Endodermal cell (in vitro differentiated cells): ENCODE measurements around the gene HSF2BP. TPM values are rescaled to one million over a fixed set of nuclear protein-coding genes. Genes with fewer than 3 reads are reported as not detected.

Experiments used
- DNase-seq: peaks from one replicate; pipeline ENCODE4 v3.0.0-alpha.2; 2017
- H3K27ac ChIP-seq: 2 replicates; pipeline ENCODE4 v1.5.1; 2013; ENCODE audit warnings: mild to moderate bottlenecking, low read depth, low read length, moderate library complexity
- H3K27me3 ChIP-seq: 2 replicates; pipeline ENCODE4 v1.6.1; 2013; ENCODE audit warnings: mild to moderate bottlenecking, low read length, moderate library complexity; ENCODE audit not compliant: insufficient read depth, control insufficient read depth, poor library complexity, severe bottlenecking
- H3K36me3 ChIP-seq: 2 replicates; pipeline ENCODE4 v1.7.0; 2013; ENCODE audit warnings: mild to moderate bottlenecking, low read length, moderate library complexity; ENCODE audit not compliant: control insufficient read depth, insufficient read depth
- H3K4me1 ChIP-seq: one replicate; pipeline ENCODE4 v1.7.0; 2013; ENCODE audit warnings: low read length; ENCODE audit not compliant: control insufficient read depth, insufficient read depth
- H3K4me3 ChIP-seq: 2 replicates; pipeline ENCODE4 v1.5.1; 2013; ENCODE audit warnings: mild to moderate bottlenecking, low read length, moderate library complexity
- H3K9ac ChIP-seq: 2 replicates; pipeline ENCODE4 v1.6.1; 2013; ENCODE audit warnings: mild to moderate bottlenecking, low read length, moderate library complexity; ENCODE audit not compliant: poor library complexity, severe bottlenecking; ENCODE audit errors: extremely low read depth
- H3K9me3 ChIP-seq: 2 replicates; pipeline ENCODE4 v1.6.1; 2013; ENCODE audit warnings: mild to moderate bottlenecking, low read length, moderate library complexity; ENCODE audit not compliant: control insufficient read depth
- H3K27ac Mint-ChIP-seq: 2 replicates; pipeline ENCODE4 v1.8.0; 2020; ENCODE audit warnings: mixed read lengths
- H3K27me3 Mint-ChIP-seq: 2 replicates; pipeline ENCODE4 v1.8.0; 2021; ENCODE audit warnings: mild to moderate bottlenecking, mixed read lengths; ENCODE audit not compliant: insufficient read depth
- H3K36me3 Mint-ChIP-seq: 2 replicates; pipeline ENCODE4 v1.8.0; 2020; ENCODE audit warnings: low read depth, mixed read lengths
- H3K4me1 Mint-ChIP-seq: 2 replicates; pipeline ENCODE4 v1.8.0; 2020; ENCODE audit warnings: mixed read lengths
- H3K4me3 Mint-ChIP-seq: 2 replicates; pipeline ENCODE4 v1.8.0; 2020; ENCODE audit warnings: mild to moderate bottlenecking, moderate library complexity, mixed read lengths
- H3K9me3 Mint-ChIP-seq: 2 replicates; pipeline ENCODE4 v1.8.0; 2020; ENCODE audit warnings: mild to moderate bottlenecking, mixed read lengths
- WGBS, 2 experiments: methylation state at CpG; one replicate each; pipeline versions ENCODE4 v1.1.5 to v1.1.7; 2013; ENCODE audit warnings: missing lambda C conversion rate in 2 of 2, mixed read lengths in 1 of 2; ENCODE audit not compliant: insufficient coverage in 1 of 2, insufficient read length in 1 of 2; 5-methylcytosine and 5-hydroxymethylcytosine counted together
- total RNA-seq, 2 donors: library from RNA; stranded (reverse); fragmentation: NEBNext Ultra II Directional in 1 of 2; extraction: Animal tissue kit (Norgen Biotek cat#: 25700) in 1 of 2; gene quantifications; 2 replicates in 1 of 2; 3 replicates in 1 of 2; pipeline ENCODE4 v1.2.1, GENCODE V29; 2021
- TF ChIP-seq, protein P1 (sequence below): fragments of 200-600 bp; sonication (generic); conservative IDR thresholded peaks from 2 replicates; pipeline ENCODE4 v1.5.0; 2021; ENCODE audit warnings: antibody characterized with exemption, mild to moderate bottlenecking

HSF2BP gene
- total RNA-seq, 2 donors from 2014 or later, result 1.7 to 1.9 TPM

DNA sequence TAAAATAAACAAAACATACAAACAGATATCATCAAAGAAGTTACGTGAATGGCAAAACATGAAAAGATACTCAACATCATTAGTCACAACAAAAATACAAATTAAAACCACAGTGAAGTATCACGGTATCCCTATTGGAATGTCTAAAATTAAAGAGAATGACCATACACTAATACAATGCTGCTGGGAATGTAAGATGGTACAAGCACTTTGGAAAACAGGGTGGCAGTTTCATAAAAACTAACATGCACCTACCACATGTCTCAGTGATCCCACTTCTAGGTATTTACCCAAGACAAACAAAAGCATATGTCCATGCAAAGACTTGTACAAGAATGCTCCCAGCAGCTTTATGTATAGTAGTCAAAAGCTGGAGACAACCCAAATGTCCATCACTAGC lies 69.1 kb downstream of the HSF2BP start:
- WGBS, 2 experiments, result 100% methylated on average over 1 of the region's 2 CpGs; no CpG with 5 or more reads in 1 of the 2 experiments
- H3K9ac ChIP-seq, result no peak overlapping the region
- H3K27ac ChIP-seq, result no peak overlapping the region

DNA sequence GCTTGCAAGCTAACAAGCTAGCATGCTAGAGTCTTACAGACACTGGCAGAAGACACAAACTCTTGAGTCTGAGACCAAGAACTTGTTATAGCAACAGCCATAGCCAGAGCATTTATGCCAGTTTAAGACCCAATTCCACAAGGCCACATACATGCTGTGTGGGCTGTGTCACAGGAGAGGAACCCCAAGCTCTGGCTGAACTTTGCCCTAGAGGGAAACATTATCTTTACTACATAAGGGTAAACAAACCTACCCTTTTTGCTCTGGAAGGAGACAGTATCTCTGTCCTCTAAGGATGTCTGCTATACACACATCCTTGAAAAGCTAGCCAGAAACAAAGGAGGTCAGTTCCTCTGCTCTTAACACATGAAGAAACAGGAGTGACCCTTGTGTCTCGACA lies 70.3 kb downstream of the HSF2BP start:
- H3K9ac ChIP-seq, result no peak overlapping the region
- Mint-ChIP-seq H3K9me3 (no peaks in the 10 kb centered on the region), H3K27me3 (peaks cover 3% of the 10 kb centered on the region), H3K36me3 (no peaks in the 10 kb centered on the region), H3K27ac (no peak overlapping the region), H3K4me3 (no peak overlapping the region), H3K4me1 (peaks cover 12% of the 10 kb centered on the region)
- no peak for DNase-seq
- no peak overlapping the region for H3K27ac ChIP-seq
- H3K9me3 ChIP-seq, result no peaks in the 10 kb centered on the region
- no peaks in the 10 kb centered on the region for H3K36me3 ChIP-seq
- no peaks in the 10 kb centered on the region for H3K27me3 ChIP-seq
- TF ChIP-seq, protein P1, sequence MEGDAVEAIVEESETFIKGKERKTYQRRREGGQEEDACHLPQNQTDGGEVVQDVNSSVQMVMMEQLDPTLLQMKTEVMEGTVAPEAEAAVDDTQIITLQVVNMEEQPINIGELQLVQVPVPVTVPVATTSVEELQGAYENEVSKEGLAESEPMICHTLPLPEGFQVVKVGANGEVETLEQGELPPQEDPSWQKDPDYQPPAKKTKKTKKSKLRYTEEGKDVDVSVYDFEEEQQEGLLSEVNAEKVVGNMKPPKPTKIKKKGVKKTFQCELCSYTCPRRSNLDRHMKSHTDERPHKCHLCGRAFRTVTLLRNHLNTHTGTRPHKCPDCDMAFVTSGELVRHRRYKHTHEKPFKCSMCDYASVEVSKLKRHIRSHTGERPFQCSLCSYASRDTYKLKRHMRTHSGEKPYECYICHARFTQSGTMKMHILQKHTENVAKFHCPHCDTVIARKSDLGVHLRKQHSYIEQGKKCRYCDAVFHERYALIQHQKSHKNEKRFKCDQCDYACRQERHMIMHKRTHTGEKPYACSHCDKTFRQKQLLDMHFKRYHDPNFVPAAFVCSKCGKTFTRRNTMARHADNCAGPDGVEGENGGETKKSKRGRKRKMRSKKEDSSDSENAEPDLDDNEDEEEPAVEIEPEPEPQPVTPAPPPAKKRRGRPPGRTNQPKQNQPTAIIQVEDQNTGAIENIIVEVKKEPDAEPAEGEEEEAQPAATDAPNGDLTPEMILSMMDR, result no peak
- WGBS, 2 experiments, result 80% methylated on average over 1 of the region's 1 CpG; no CpG with 5 or more reads in 1 of the 2 experiments
- H3K4me3 ChIP-seq, result no peak overlapping the region
- H3K4me1 ChIP-seq, result no peaks in the 10 kb centered on the region

More for the DNA sequence above, 69.1 kb downstream of the HSF2BP start:
- Histone ChIP-seq H3K9me3 (no peaks in the 10 kb centered on the region), H3K4me1 (no peaks in the 10 kb centered on the region), H3K4me3 (no peak overlapping the region), H3K36me3 (no peaks in the 10 kb centered on the region), H3K27me3 (no peaks in the 10 kb centered on the region)
- DNase-seq, result no peak
- H3K4me3 Mint-ChIP-seq, result no peak overlapping the region
- no peaks in the 10 kb centered on the region for H3K36me3 Mint-ChIP-seq
- no peak overlapping the region for H3K27ac Mint-ChIP-seq
- H3K4me1 Mint-ChIP-seq, result peaks cover 12% of the 10 kb centered on the region
- peaks cover 5% of the 10 kb centered on the region for H3K27me3 Mint-ChIP-seq
- no peaks in the 10 kb centered on the region for H3K9me3 Mint-ChIP-seq
- TF ChIP-seq, protein P1, result no peak

DNA sequence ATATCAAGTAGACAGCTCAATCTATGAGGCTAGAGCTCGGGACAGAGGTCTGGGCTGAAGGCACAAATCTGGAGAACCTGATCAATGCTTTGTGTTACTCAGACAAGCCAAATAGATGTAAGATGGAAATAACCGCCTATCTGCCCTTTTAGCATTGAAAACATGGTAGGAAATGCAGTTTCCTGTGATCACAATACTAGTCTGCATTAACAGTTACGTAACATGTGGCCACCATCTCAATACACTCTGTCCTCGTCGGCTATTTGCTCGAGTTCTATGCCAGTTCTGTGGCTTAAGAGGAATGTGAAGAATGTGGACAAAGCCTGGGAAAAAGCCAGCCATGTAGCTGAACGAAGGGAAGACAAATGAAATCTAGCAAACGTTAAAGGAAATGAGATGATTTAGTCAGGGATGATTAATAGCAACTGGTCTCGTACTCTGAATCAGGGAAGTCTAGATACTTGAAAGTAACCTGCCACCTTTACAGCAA lies 73.3 kb downstream of the HSF2BP start:
- DNase-seq, result peak; percentile 75
- H3K4me1 Mint-ChIP-seq, result peaks cover 12% of the 10 kb centered on the region
- TF ChIP-seq, protein P1, result no peak
- Histone ChIP-seq H3K4me1 (no peaks in the 10 kb centered on the region), H3K9me3 (no peaks in the 10 kb centered on the region), H3K27ac (peak overlapping the region; percentile 83), H3K4me3 (no peak overlapping the region), H3K27me3 (no peaks in the 10 kb centered on the region), H3K36me3 (no peaks in the 10 kb centered on the region), H3K9ac (no peak overlapping the region)
- WGBS, 2 experiments, result 60 to 67% methylated on average over 5 to 9 of the region's 9 CpGs
- no peak overlapping the region for H3K4me3 Mint-ChIP-seq
- peak overlapping the region; percentile 87 for H3K27ac Mint-ChIP-seq
- H3K9me3 Mint-ChIP-seq, result no peaks in the 10 kb centered on the region
- H3K27me3 Mint-ChIP-seq, result peaks cover 3% of the 10 kb centered on the region
- H3K36me3 Mint-ChIP-seq, result no peaks in the 10 kb centered on the region
